Mesendoderm (in vitro differentiated cells): ENCODE measurements around the gene TRIM33.

Source experiments
- DNase-seq: peaks from one replicate; pipeline ENCODE4 v3.0.0; 2013
- H2AK5ac ChIP-seq: 2 replicates; pipeline ENCODE4 v1.6.1; 2013; ENCODE audit warnings: low read length, inconsistent platforms
- H2BK120ac ChIP-seq: 2 replicates; pipeline ENCODE4 v1.6.1; 2013; ENCODE audit warnings: low read depth, mild to moderate bottlenecking, low read length, moderate library complexity, mixed read lengths
- H2BK15ac ChIP-seq: replicated peaks from 2 replicates; pipeline ENCODE4 v1.6.1; 2013; ENCODE audit warnings: low read depth, mild to moderate bottlenecking, moderate library complexity
- H2BK5ac ChIP-seq: 2 replicates; pipeline ENCODE4 v1.6.1; 2013; ENCODE audit warnings: low read length, inconsistent platforms
- H3K18ac ChIP-seq: 2 replicates; pipeline ENCODE4 v1.6.1; 2013; ENCODE audit warnings: mild to moderate bottlenecking, low read length, mixed read lengths
- H3K23ac ChIP-seq: one replicate; pipeline ENCODE4 v1.6.1; 2013; ENCODE audit warnings: low read length
- H3K27ac ChIP-seq: 2 replicates; pipeline ENCODE4 v1.5.1; 2013; ENCODE audit warnings: low read depth, mild to moderate bottlenecking, inconsistent platforms, low read length, moderate library complexity
- H3K27me3 ChIP-seq: 2 replicates; pipeline ENCODE4 v1.6.1; 2013; ENCODE audit warnings: low read length, control low read depth, mild to moderate bottlenecking, inconsistent platforms; ENCODE audit not compliant: insufficient read depth, poor library complexity
- H3K36me3 ChIP-seq: 2 replicates; pipeline ENCODE4 v1.6.1; 2013; ENCODE audit warnings: low read length, inconsistent platforms; ENCODE audit not compliant: control insufficient read depth, insufficient read depth
- H3K4ac ChIP-seq: one replicate; pipeline ENCODE4 v1.6.1; 2013; ENCODE audit warnings: low read depth, mild to moderate bottlenecking, low read length, moderate library complexity
- H3K4me1 ChIP-seq: 2 replicates; pipeline ENCODE4 v1.6.1; 2013; ENCODE audit warnings: low read depth, low read length, inconsistent platforms; ENCODE audit not compliant: control insufficient read depth
- H3K4me2 ChIP-seq: 2 replicates; pipeline ENCODE4 v1.6.1; 2013; ENCODE audit warnings: low read length
- H3K4me3 ChIP-seq: 2 replicates; pipeline ENCODE4 v1.5.1; 2013; ENCODE audit warnings: mild to moderate bottlenecking, low read length
- H3K56ac ChIP-seq: one replicate; pipeline ENCODE4 v1.6.1; 2013; ENCODE audit warnings: low read length
- H3K79me1 ChIP-seq: 2 replicates; pipeline ENCODE4 v1.6.1; 2013; ENCODE audit warnings: low read length, inconsistent platforms
- H3K79me2 ChIP-seq: 2 replicates; pipeline ENCODE4 v1.6.1; 2013; ENCODE audit warnings: mild to moderate bottlenecking, low read length; ENCODE audit not compliant: control insufficient read depth, insufficient read depth
- H3K9ac ChIP-seq: 2 replicates; pipeline ENCODE4 v1.6.1; 2013; ENCODE audit warnings: low read length, inconsistent platforms
- H4K5ac ChIP-seq: one replicate; pipeline ENCODE4 v1.6.1; 2013; ENCODE audit warnings: low read length
- H4K8ac ChIP-seq: one replicate; pipeline ENCODE4 v1.6.1; 2013; ENCODE audit warnings: low read depth, mild to moderate bottlenecking, control low read depth, low read length, moderate library complexity
- WGBS: extraction: QIAGEN DNeasy Blood & Tissue Kit; methylation state at CpG from one replicate; pipeline ENCODE4 v1.1.7; 2013; ENCODE audit warnings: low lambda C conversion rate, missing lambda C conversion rate; ENCODE audit not compliant: insufficient coverage; ENCODE audit errors: extremely low coverage; 5-methylcytosine and 5-hydroxymethylcytosine counted together

The TRIM33 gene

GRCh38 chr1:114524944-114525343, 13.9 kb upstream of the TRIM33 start:
- Histone ChIP-seq H3K56ac (no peak overlapping the region), H3K27ac (no peak overlapping the region), H3K79me1 (no peaks in the 10 kb centered on the region), H2BK5ac (no peak overlapping the region), H4K8ac (no peak overlapping the region), H3K4ac (no peak overlapping the region), H3K4me3 (no peak overlapping the region), H3K9ac (no peak overlapping the region), H4K5ac (no peak overlapping the region), H3K79me2 (no peaks in the 10 kb centered on the region), H3K18ac (no peak overlapping the region), H2AK5ac (no peak overlapping the region), H3K4me1 (no peaks in the 10 kb centered on the region), H3K23ac (no peak overlapping the region), H3K4me2 (no peak overlapping the region), H3K36me3 (no peaks in the 10 kb centered on the region), H3K27me3 (no peaks in the 10 kb centered on the region), H2BK120ac (no peak overlapping the region), H2BK15ac (no peak overlapping the region)
- peak; percentile 29 for DNase-seq

- no peak overlapping the region for H2BK5ac ChIP-seq
- H3K4me1 ChIP-seq = no peaks in the 10 kb centered on the region
- H3K79me2 ChIP-seq = no peaks in the 10 kb centered on the region
- H3K27me3 ChIP-seq = no peaks in the 10 kb centered on the region
- no peak overlapping the region for H2AK5ac ChIP-seq
- DNase-seq = no peak
- no peak overlapping the region for H4K5ac ChIP-seq
- H4K8ac ChIP-seq = no peak overlapping the region
- H3K18ac ChIP-seq = no peak overlapping the region
- no CpG with 5 or more reads among the region's 2 CpGs for WGBS
- H3K27ac ChIP-seq = no peak overlapping the region
- H3K56ac ChIP-seq = no peak overlapping the region
- H3K4me3 ChIP-seq = no peak overlapping the region
- H3K79me1 ChIP-seq = no peaks in the 10 kb centered on the region
- H2BK15ac ChIP-seq = no peak overlapping the region
- H3K9ac ChIP-seq = no peak overlapping the region
- no peak overlapping the region for H3K23ac ChIP-seq
- H3K36me3 ChIP-seq = no peaks in the 10 kb centered on the region
- H3K4me2 ChIP-seq = no peak overlapping the region
- H3K4ac ChIP-seq = no peak overlapping the region
- H2BK120ac ChIP-seq = no peak overlapping the region
Measured at GRCh38 chr1:114522264-114522575, 11.2 kb upstream of the TRIM33 start.

- no CpG with 5 or more reads among the region's 8 CpGs for WGBS
Measured at GRCh38 chr1:114521396-114522263, 10.6 kb upstream of the TRIM33 start.

GRCh38 chr1:114517348-114517747, 6.3 kb upstream of the TRIM33 start:
- no peak overlapping the region for H3K9ac ChIP-seq
- H3K4me2 ChIP-seq = no peak overlapping the region
- H3K56ac ChIP-seq = no peak overlapping the region
- no peak overlapping the region for H3K4ac ChIP-seq
- H2BK120ac ChIP-seq = no peak overlapping the region
- no peak overlapping the region for H2AK5ac ChIP-seq
- H3K4me3 ChIP-seq = no peak overlapping the region
- no peak for DNase-seq
- no peaks in the 10 kb centered on the region for H3K27me3 ChIP-seq
- no CpG with 5 or more reads among the region's 2 CpGs for WGBS
- no peak overlapping the region for H2BK15ac ChIP-seq
- no peaks in the 10 kb centered on the region for H3K79me1 ChIP-seq
- H3K36me3 ChIP-seq = no peaks in the 10 kb centered on the region
- H3K4me1 ChIP-seq = no peaks in the 10 kb centered on the region
- H3K27ac ChIP-seq = no peak overlapping the region
- H3K23ac ChIP-seq = no peak overlapping the region
- H2BK5ac ChIP-seq = no peak overlapping the region
- no peak overlapping the region for H4K5ac ChIP-seq
- no peaks in the 10 kb centered on the region for H3K79me2 ChIP-seq
- no peak overlapping the region for H4K8ac ChIP-seq
- no peak overlapping the region for H3K18ac ChIP-seq

More at GRCh38 chr1:114521396-114522263, 10.6 kb upstream of the TRIM33 start:
- Histone ChIP-seq H3K56ac (no peak overlapping the region), H3K4ac (no peak overlapping the region), H3K18ac (no peak overlapping the region), H2BK15ac (no peak overlapping the region), H2BK5ac (no peak overlapping the region), H3K27ac (no peak overlapping the region), H3K27me3 (no peaks in the 10 kb centered on the region), H3K23ac (no peak overlapping the region), H3K4me2 (no peak overlapping the region), H3K9ac (no peak overlapping the region), H2AK5ac (no peak overlapping the region), H3K79me1 (no peaks in the 10 kb centered on the region), H3K79me2 (no peaks in the 10 kb centered on the region), H4K8ac (no peak overlapping the region), H4K5ac (no peak overlapping the region), H3K4me3 (no peak overlapping the region), H2BK120ac (no peak overlapping the region), H3K36me3 (no peaks in the 10 kb centered on the region), H3K4me1 (no peaks in the 10 kb centered on the region)
- DNase-seq = no peak

GRCh38 chr1:114512595-114513280, 1.7 kb upstream of the TRIM33 start:
- Histone ChIP-seq H3K36me3 (no peaks in the 10 kb centered on the region), H3K56ac (peak overlapping the region; percentile 60), H3K4me2 (no peak overlapping the region), H3K23ac (no peak overlapping the region), H3K79me1 (peaks cover 11% of the 10 kb centered on the region), H4K8ac (no peak overlapping the region), H3K9ac (peak overlapping the region; percentile 24), H3K79me2 (peaks cover 27% of the 10 kb centered on the region), H4K5ac (no peak overlapping the region), H3K4ac (no peak overlapping the region), H2BK5ac (no peak overlapping the region), H3K27me3 (no peaks in the 10 kb centered on the region), H3K27ac (no peak overlapping the region), H3K4me1 (peaks cover 13% of the 10 kb centered on the region), H3K4me3 (no peak overlapping the region), H3K18ac (no peak overlapping the region), H2AK5ac (no peak overlapping the region), H2BK15ac (no peak overlapping the region), H2BK120ac (no peak overlapping the region)
- no peak for DNase-seq
- WGBS = no CpG with 5 or more reads among the region's 11 CpGs
